Bone marrow (tissue), 2 donors: ENCODE results near the gene SNX20.
A peak's percentile ranks its signal among the peaks of the same experiment; 100 is the strongest.

ENCODE experiments used
- DNase-seq, 2 donors: peaks; one replicate each; lab custom pipeline; 2025; lab: John Stamatoyannopoulos, UW

SNX20 gene

GRCh38 chr16:50704245-50704644 lies 23.1 kb upstream of the SNX20 start:
- no peak for DNase-seq

GRCh38 chr16:50702725-50703124 lies 21.6 kb upstream of the SNX20 start:
- DNase-seq: peak in 1 of 2 donors; percentile 88

GRCh38 chr16:50699326-50700159 lies 18.4 kb upstream of the SNX20 start:
- DNase-seq: no peak

- peak in 1 of 2 donors; percentile 46 for DNase-seq
These were observed 17.0 kb upstream of the SNX20 start for GRCh38 chr16:50697881-50698767.

- DNase-seq: no peak
These were observed 16.3 kb upstream of the SNX20 start for GRCh38 chr16:50697421-50697715.

GRCh38 chr16:50696575-50697420 lies 15.7 kb upstream of the SNX20 start:
- DNase-seq: peak in 1 of 2 donors; percentile 62

- DNase-seq: no peak
These were observed 15.0 kb upstream of the SNX20 start for GRCh38 chr16:50696126-50696525.

- peak in 1 of 2 donors; percentile 23 for DNase-seq
These were observed 14.2 kb upstream of the SNX20 start for GRCh38 chr16:50695017-50696000.

- DNase-seq: no peak
These were observed 13.1 kb upstream of the SNX20 start for GRCh38 chr16:50694206-50694605.

GRCh38 chr16:50692999-50693781 lies 12.1 kb upstream of the SNX20 start, which contains the start of gene NOD2:
NOD2 (plus strand) TSS chr16:50693606; CDS start chr16:50699496, 5,890 bp downstream.
- DNase-seq: no peak

- no peak for DNase-seq
These were observed 11.5 kb upstream of the SNX20 start for GRCh38 chr16:50692644-50692998.

GRCh38 chr16:50690177-50690576 lies 9.1 kb upstream of the SNX20 start:
- no peak for DNase-seq

GRCh38 chr16:50688867-50689266 lies 7.8 kb upstream of the SNX20 start:
- no peak for DNase-seq

- DNase-seq: no peak
These were observed 7.0 kb upstream of the SNX20 start for GRCh38 chr16:50688083-50688482.

GRCh38 chr16:50685462-50686063 lies 4.5 kb upstream of the SNX20 start:
- peak in 1 of 2 donors; percentile 43 for DNase-seq

GRCh38 chr16:50684823-50685461 lies 3.8 kb upstream of the SNX20 start:
- no peak for DNase-seq

- DNase-seq: peak; percentile 46 to 80
These were observed 2.7 kb upstream of the SNX20 start for GRCh38 chr16:50683689-50684374.

GRCh38 chr16:50680556-50680893 lies 587 bp downstream of the SNX20 start:
- no peak for DNase-seq
